ENCODE data around the gene RNF123.

- TF ChIP-seq CTCF (IDR thresholded peaks at IDR 0.05; ENCODE audit: poor library complexity) (no peak), EZH2 (IDR thresholded peaks at IDR 0.05; ENCODE audit: borderline replicate concordance) (no peak)
Measured at GRCh38 chr3:49641921-49642707, 47.2 kb upstream of the RNF123 start.
